Pons (tissue), 1 donor: ENCODE measurements around the gene FKBP1A.

Source experiments
- DNase-seq: peaks from one replicate; pipeline ENCODE4 v3.0.0-alpha.2; 2016; ENCODE audit warnings: low spot score

FKBP1A gene

DNA sequence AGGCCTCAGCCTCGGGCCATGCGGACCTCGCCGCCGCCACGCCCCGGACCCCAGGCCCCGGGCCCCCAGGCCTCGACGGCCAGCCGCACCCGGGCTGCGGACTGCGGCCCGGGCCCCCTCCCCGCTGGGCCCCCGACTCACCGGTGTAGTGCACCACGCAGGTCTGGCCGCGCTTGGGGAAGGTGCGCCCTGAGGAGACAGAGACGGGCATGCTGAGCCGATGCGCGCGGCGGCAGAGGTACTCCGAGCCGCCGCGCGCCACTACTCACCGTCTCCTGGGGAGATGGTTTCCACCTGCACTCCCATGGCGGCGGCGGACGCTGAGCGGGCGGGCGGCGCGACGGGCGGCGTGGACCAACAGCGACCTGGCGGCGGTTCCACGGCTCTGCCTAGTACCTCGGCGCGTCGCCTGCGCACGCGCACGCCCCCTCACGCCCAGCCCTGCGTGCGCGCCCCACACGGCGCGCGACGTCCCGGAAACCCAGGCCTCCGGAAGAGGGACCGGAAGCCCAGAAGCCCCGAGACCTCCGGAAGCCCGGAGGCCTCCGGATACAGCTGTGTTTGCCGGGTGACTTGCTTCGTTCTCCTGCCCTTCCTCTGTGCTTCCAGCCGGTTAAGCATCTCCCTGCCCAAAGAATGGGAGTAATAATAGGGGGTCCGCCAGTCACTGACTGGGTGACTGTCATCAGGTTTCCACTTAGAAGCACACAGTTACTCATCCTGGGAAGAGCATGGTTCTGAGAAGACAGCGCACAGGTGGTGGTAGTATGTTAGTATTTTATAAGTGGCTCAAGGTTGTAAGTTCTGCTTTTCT, at the start of gene FKBP1A:
TSS of gene FKBP1A (minus strand) at position 362 of the 814 bp plus-strand sequence. CDS start at position 306, 56 bp downstream.
- DNase-seq, result peak; percentile 89

DNA sequence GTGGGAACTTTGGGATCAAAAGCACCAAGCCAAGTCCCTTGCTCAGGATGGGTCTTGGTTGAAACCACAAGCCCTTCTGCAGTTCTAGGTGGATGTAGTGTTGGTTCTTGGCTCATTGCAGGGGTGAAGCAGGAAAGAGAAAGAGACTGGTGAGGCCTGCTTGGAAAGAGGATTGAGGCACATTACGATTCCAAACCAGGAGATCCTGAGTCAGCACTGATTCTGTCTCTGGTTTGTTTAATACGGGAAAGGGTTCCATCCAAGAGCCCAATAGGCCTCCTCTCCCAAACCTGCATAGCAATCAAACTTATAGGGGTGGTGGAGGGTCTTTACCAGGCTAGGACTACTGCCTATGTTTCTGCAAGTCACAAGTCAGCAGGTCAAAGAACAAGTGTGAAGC, 49.5 kb upstream of the FKBP1A start:
- no peak for DNase-seq

DNA sequence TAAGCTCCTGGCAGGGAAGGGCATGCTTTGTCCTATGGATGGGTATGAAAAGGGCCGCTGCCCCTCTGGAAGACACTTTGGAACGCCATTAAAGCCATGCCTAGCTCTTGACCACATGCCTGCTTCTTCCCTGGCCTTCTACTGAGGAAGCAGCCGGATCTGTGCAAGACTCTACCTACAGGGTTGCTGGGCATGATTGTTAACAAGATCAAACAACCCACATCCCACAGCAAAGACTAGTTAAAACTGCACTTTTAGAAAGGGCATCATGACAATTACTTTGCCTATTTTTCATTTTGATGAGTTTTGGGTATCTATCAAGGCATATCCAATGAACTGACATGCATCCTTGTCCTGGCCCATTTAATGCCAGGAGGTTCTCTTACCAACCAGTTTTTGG, 48.3 kb upstream of the FKBP1A start:
- DNase-seq, result no peak

DNA sequence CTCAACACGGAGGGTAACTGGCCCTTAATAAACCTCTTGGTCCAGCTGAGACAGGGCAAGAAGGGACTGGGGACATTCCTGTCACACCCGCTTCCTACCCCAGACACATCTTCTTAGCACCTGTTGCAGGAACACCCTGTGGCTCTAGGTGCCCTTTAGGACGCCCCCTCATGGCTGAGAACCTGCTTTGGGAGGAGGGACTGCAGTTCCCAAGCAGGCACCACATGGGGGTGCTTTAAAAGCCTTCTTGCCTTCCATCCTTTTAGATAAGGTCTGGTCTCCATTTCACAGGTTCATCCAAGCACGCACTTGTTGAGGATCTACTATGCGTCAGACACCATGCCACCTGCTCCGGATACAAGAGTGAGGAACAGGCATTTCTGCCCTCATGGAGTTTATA, 47.2 kb upstream of the FKBP1A start:
- DNase-seq, result no peak

DNA sequence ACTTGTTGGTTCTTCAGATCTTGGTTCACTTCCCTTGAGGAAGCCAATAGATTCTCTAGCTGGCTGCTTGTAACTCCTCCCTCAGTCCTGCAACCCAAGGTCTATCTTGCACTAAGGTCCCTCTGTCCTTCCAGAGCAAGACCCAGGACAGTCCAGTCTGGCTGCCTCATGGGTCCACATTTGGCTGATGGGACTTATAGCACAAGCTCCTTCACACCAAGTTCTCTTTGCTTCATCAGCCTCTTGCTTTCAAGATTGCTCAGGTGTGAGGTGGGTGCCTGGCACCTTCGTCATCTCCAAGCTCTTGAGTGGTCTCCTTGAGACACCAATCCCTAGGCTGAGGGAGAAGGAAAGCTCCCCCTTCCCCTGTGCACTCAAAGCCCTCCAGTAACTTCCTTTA, 45.5 kb upstream of the FKBP1A start:
- no peak for DNase-seq

DNA sequence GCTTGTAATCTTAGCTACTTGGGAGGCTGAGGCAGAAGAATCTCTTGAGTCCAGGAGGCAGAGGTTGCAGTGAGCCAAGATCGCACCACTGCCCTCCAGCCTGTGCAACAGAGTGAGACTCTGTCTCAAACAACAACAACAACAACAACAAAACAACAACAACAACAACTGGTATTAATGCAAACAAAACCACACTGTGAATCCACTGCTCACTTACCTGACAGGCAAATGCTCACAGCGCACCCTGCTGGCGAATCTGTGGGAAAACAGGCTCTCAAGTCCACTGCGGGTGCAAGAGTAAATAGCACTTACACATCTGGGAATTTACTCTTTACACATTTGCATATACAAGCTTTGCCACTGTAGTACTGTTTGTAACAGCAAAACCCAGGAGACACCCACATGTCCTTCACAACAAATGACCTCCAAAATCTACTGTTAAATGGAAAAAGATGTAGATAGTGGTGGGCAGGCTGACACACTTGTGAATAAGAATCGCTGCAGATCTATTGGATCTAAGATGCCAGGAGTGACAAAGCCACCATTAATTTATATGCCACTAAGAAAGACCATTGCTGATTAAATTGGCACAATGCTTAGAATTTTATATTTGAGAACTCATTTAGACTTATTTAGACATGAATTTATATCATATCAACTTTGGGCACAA, 44.5 kb upstream of the FKBP1A start:
- peak; percentile 85 for DNase-seq

DNA sequence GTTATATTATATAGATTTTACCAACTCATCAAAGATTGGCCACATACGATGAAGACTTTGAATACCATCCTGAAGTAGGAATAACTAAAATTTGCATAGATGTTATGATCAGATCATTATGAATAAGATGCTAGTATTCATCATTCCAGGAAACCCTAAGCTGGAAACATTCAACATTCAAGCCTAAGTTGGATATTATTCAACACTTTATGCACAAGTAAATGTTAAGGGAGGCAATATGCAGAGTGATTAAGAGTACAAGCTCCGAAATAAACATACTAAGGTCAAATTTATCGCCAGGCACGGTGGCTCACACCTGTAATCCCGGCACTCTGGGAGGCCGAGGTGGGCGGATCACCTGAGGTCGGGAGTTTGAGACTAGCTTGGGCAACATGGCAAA, 43.4 kb upstream of the FKBP1A start:
- DNase-seq, result no peak

DNA sequence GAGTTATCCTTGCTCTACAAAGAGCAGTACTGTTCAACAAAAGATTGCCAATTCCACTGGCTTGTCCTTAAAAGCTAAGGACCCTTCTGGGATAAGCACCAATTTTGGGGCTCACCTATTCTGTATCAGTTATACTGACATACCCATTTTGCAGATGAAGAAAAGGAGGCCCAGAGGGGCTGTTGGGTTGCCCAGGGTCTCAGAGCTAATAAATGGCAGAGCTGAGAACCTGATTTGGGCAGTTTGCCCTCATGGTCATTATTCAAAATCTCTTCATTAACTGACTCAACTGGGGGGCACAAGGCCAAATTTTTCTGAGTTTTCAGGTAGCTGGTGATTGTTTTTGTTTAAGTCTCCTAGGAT, 42.5 kb upstream of the FKBP1A start:
- DNase-seq, result no peak

DNA sequence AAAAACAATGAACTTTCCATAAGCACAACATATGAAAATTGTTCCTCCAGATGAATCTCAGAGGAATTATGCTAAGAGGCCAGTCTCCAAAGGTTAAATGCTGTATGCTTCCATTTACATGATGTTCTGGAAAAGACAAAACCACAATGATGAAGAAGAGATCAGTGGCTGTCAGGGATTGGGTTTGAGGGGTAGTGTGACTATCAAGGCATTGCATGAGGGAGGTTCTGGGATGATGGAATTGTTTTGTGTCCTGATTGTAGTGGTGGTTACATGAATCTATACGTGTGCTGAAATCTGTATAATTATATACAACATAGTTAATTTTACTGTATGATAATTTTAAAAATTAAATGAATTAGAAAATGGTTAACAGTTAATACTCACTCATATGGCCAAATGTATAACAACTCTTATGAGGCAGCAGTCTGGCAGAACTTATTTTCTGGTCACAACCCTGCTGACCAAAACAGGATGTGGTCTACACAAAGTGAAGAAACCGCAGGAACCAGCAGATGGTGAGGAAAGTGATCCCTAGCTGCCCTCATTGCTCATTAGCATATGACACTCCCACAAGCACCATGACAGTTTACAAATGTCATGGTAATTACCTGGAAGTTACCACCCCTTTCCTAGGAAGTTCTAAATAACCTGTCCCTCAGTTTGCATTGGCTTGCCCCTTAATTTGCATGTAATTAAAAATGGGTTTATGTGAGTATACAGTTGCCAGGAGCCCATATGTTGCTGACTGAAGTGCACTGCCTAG, 41.9 kb upstream of the FKBP1A start:
- DNase-seq, result peak; percentile 50

DNA sequence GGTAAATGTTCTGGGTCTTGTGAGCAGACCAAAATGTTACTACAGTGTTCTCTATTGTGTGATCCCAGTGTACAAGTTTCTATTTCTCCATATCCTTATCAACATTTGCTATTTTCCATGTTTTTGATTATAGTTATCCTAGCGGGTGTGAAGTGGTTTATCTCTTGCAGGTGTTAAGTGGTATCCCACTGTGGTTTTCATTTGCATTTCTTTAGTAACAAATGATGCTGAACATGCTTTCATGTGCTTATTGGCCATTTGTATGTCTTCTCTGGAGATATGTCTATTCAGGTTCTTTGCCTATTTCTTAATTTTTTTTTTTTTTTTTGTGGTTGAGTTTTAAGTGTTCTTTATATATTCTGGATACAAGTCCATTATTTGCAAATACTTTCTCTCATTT, 38.3 kb upstream of the FKBP1A start:
- no peak for DNase-seq

DNA sequence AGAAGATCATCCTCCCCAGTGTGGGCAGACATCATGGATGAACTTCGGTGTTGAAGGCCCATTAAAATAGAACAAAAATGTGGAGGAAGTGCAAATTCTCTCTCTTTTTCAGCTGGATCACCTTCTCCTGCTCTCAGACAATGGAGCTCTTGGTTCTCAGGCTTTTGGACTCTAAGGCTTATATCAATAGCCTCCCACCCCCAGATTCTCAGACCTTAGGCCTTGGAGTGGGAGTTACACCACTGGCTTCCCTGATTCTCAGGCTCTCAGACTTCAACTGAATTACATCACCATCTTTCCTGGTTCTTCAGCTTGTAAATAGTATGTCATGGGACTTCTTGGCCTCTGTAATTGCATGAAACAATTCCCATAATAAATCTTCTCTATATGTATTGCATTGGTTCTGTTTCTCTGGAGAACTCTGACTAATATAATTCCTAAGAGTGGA, 37.2 kb upstream of the FKBP1A start:
- DNase-seq, result no peak

DNA sequence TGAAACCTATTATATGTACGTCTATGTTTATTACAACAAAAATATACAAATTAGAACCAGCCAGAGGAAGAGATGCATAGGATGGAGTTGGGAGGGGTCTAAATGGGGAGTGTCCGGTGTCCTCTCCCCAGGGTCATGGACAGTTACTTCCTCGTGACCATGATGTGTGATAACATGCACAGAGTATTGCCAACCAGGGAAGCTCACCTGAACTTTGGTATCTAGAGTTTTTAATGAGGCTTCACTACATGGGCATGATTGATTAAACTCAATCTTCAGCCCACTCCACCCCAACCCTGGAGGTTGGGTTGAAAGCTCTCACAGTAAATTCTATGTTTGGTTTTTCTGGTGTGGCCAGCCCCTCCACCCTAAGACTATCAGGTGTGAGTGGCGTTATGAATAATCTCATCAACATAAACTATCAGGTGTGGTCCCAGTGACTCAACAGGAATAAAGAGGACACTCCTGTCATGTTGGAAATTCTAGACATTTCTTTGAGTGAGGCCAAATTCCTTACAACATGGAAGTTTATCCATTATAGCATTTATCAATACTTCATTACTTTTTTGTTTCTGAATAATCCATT, 36.4 kb upstream of the FKBP1A start:
- DNase-seq, result no peak

DNA sequence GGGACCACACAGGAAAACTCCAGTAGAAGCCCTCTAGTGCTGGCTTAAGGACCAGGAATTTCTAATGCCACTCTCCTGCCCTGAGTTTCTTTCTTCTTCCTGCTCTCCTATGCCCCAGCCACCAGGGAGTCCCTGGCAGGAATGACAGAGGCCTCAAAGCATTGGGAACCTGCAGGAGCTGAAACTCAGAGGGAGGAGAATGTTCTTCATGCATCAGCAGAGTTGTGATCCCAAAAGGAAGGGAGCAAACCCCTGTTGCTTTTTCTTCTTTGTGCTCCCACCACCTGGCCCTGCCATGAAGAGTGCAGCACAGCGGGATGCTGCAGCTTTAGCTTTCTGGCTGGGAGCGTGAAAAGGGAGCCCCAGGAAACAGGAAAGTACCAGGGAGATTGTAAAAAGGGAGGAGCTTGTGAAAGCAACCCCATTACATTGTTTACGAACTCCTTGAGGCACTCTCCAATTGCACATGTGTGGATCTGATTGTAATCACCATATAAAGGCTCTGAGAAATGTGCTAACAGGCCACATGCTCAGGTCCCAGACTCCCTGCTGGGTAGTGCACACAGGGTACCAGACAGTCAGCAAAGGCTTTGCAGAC, 34.7 kb upstream of the FKBP1A start:
- no peak for DNase-seq

DNA sequence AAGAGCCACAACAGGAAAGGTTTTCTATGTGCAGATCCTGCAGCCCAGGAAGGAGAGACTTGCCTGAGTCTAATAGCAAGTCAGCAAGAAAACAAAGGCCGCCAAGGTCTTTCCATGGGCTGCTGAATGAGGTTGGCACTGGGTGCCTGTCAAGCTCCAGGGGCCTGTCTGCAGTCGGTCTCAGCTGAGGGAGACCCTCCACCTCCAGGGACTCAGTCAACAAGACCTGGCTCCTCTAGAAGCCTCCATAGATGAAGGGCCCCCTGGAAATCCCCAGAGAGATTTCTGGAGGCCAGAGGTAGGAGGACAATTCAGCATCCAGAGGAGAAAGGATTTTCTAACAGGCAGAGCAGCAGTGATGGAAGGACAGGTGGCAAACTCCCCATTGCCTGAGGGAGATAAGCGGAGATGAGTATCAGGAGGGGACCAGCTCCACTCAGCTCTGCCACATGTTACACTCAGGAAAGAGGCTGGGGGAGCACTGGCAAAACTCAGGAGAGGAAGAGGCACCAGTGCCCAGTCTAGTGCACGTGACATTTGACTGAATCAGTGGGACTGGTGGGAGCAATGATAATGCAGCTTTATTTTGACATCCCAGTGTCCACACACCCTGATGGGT, 33.5 kb upstream of the FKBP1A start:
- DNase-seq, result no peak

DNA sequence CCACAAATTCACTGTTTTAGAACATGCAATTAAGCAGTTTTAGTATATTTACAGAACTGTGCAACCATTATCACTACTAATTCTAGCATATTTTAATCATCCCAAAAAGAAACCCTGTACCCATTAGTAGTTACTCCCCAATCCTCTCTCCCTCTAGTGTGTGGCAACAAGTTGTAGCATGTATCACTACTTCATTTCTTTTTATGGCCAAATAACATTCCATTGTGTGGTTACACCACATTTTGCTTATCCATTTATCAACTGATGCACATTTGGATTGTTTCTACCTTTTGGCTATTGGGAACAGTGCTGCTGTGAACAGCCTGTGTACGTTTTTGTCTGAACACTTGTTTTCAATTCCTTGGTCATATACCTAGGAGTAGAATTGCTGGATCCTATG, 31.5 kb upstream of the FKBP1A start:
- no peak for DNase-seq

DNA sequence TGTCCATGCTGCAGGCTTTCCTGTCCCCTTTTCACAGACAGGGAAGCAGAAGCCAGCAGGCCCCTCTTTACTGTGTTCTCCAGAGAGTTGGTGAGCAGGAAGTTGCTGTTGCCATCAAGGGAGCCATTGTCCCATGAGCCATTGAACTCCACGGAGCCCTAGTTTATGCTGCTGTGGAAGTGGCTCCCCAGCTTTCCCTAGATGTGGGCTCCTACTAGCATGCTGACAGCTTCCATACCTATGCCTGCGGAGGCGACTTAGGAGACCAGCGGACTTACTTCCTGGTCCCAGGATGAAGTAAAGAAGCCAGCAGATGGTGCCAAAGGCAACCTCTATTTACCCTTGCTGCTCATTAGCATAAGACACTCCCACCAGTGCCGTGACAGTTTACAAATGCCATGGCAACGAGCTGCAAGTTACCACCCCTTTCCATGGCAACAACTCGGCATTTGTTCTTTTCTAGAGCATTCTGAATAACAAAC, 30.8 kb upstream of the FKBP1A start:
- peak; percentile 21 for DNase-seq

DNA sequence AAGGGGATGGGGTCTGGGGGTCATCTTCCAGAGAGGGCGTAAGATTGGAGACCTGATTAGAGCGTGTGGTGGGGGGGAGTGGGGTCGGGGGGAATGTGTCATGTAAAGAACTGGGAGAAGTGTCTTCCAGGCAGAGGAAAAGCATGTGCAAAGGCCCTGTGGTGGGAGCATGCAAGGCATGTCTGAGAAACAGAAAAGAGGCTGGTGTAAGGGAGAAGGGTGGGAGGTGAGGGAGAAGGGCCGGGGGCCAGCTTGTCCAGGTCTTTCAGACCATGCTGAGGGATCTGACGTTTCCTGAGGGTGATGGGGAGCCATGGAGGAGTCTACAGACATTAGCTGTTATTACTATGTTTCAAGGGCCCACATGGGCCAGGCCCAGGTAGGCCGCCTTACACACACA, 30.4 kb upstream of the FKBP1A start:
- DNase-seq, result no peak

DNA sequence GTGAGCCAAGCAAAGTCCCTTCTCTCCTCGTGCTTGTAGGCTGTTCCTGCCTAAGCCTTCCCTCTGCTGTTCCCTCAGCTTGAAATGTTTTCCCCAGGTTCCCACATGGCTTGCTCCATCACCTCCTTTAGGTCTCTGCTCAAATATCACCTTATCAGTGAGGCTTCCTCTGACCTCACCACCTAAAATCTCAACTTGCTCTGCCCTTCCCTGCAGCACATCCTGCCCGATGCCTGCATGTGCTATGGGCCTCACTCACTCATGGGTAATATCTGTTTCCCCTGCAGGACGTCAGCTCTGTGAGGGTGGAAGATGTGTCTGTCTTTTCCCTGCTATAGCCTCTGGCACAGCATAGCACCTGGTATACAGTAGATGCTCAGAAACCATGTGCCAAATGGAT, 29.9 kb upstream of the FKBP1A start:
- DNase-seq, result no peak

DNA sequence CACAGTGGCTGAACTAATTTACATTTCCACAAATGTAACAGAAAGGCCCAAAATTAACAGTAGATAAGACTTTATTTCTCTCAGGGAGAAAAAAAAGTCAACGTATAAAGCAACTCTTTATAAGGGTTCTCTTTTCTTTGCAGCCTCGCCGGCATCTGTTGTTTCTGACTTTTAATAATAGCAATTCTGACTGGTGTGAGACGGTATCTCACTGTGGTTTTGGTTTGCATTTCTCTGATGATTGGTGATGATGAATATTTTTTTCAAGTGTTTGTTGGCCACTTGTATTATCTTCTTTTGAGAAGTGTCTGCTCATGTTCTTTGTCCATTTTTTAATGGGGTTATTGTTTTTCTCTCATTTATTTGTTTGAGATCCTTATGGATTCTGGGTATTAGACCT, 27.2 kb upstream of the FKBP1A start:
- no peak for DNase-seq

DNA sequence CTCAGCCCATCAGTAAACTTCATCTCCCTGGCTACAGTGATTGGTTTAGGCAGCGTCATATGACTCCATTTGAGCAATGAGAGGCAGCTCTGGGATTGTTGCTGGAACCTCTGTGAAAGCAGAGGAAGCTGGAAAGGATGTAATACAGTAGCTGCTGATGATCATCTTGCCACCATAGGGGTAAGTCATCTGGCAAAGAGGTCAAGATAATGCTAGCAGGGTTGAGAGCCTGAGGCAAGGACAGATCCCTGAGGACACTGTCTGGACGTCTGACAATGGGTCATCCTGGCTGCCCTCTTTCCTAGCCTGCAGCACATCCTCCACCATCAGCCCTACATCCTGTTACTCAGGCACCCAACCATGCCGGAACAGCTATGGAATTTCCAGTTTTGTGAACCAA, 25.5 kb upstream of the FKBP1A start:
- DNase-seq, result no peak

DNA sequence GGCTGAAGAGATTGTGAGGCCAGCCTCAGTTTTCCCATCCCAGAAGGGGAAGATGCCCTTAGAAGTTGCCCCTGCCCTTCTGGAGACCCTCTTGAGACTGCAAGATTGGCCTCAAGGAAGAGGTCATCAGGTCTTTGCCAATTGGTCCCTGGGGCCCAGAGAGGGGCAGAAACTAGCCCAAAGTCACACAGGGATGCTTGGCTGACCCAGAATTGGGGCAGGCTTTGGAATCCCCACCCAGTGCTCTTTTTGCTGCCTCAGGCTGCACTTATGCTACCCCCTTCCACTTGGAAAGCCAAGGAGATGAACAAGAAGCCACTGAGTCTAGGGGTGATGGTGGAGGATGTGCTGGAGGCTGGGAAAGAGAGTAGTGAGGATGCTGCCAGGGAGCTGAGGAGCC, 24.9 kb upstream of the FKBP1A start:
- no peak for DNase-seq

DNA sequence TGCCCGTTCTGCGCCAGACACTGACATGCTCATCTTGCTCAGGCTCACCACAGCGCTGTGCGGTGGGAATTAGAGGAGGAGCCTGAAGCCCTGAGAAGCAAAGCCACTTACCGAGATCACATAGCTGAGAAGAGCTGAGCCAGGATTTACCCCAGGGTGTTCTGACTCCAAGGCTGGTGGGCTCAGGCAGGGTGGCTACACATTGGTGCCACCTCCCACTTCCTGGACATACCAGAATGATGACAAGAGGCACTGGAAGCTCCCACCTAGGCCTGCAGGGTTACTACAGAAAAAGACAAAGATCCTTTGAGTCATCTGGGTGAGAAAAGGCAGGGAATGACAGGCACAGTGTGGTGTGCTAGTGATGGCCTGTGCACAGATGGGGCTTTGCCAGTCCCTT, 24.4 kb upstream of the FKBP1A start:
- DNase-seq, result no peak
